H9 (cell line): ENCODE results near the gene MCM3AP. TPM values are rescaled to one million over a fixed set of nuclear protein-coding genes. Genes with fewer than 3 reads are reported as not detected.

Experiments
- DNase-seq: peaks from one replicate; pipeline ENCODE4 v3.0.0-alpha.2; 2017
- H2AFZ ChIP-seq: one replicate; pipeline ENCODE4 v1.6.1; 2013; ENCODE audit warnings: mild to moderate bottlenecking, low read length, control low read depth, moderate library complexity
- H2AK5ac ChIP-seq: 2 replicates; pipeline ENCODE4 v1.6.1; 2013; ENCODE audit warnings: low read length, control low read depth, mixed read lengths; ENCODE audit not compliant: insufficient read length
- H2BK120ac ChIP-seq: one replicate; pipeline ENCODE4 v1.6.1; 2013; ENCODE audit warnings: low read depth, mild to moderate bottlenecking, low read length, control low read depth, inconsistent platforms; ENCODE audit not compliant: poor library complexity, severe bottlenecking
- H2BK12ac ChIP-seq: 2 replicates; pipeline ENCODE4 v1.6.1; 2013; ENCODE audit warnings: low read length, control low read depth, mixed read lengths, low read depth; ENCODE audit not compliant: insufficient read length
- H2BK15ac ChIP-seq: 2 replicates; pipeline ENCODE4 v1.6.1; 2013; ENCODE audit warnings: low read depth, low read length, control low read depth
- H2BK20ac ChIP-seq: one replicate; pipeline ENCODE4 v1.6.1; 2013; ENCODE audit warnings: low read depth, mild to moderate bottlenecking, low read length, control low read depth, inconsistent platforms; ENCODE audit not compliant: poor library complexity, severe bottlenecking
- H2BK5ac ChIP-seq: 2 replicates; pipeline ENCODE4 v1.6.1; 2013; ENCODE audit warnings: low read length, control low read depth, mixed read lengths; ENCODE audit not compliant: insufficient read length
- H3K14ac ChIP-seq: 2 replicates; pipeline ENCODE4 v1.6.1; 2013; ENCODE audit warnings: low read length, control low read depth; ENCODE audit not compliant: insufficient read depth
- H3K18ac ChIP-seq: 2 replicates; pipeline ENCODE4 v1.6.1; 2013; ENCODE audit warnings: low read depth, mild to moderate bottlenecking, mixed read lengths, low read length, control low read depth; ENCODE audit not compliant: insufficient read length
- H3K23ac ChIP-seq: 2 replicates; pipeline ENCODE4 v1.6.1; 2013; ENCODE audit warnings: low read length, control low read depth, mixed read lengths, low read depth; ENCODE audit not compliant: insufficient read length
- H3K23me2 ChIP-seq: 2 replicates; pipeline ENCODE4 v1.6.1; 2013; ENCODE audit warnings: low read depth, mild to moderate bottlenecking, mixed read lengths, low read length, control low read depth; ENCODE audit not compliant: insufficient read length, poor library complexity, severe bottlenecking
- H3K27ac ChIP-seq: 2 replicates; pipeline ENCODE4 v1.5.1; 2013; ENCODE audit warnings: low read length, control low read depth, mixed read lengths, low read depth; ENCODE audit not compliant: insufficient read length
- H3K27me3 ChIP-seq: 2 replicates; pipeline ENCODE4 v1.6.1; 2013; ENCODE audit warnings: low read length, control low read depth, inconsistent platforms; ENCODE audit not compliant: insufficient read depth
- H3K4ac ChIP-seq: 2 replicates; pipeline ENCODE4 v1.6.1; 2013; ENCODE audit warnings: low read depth, mild to moderate bottlenecking, control low read depth, inconsistent platforms, low read length, moderate library complexity
- H3K4me1 ChIP-seq: 2 replicates; pipeline ENCODE4 v1.6.1; 2013; ENCODE audit warnings: low read length, control low read depth, inconsistent platforms; ENCODE audit not compliant: insufficient read depth
- H3K4me2 ChIP-seq: 2 replicates; pipeline ENCODE4 v1.6.1; 2013; ENCODE audit warnings: low read length, control low read depth, mixed read lengths; ENCODE audit not compliant: insufficient read length, insufficient read depth
- H3K56ac ChIP-seq: 2 replicates; pipeline ENCODE4 v1.6.1; 2013; ENCODE audit warnings: low read depth, mild to moderate bottlenecking, mixed read lengths, low read length, control low read depth; ENCODE audit not compliant: insufficient read length
- H3K79me1 ChIP-seq: 2 replicates; pipeline ENCODE4 v1.6.1; 2013; ENCODE audit warnings: low read depth, mild to moderate bottlenecking, moderate library complexity, low read length, control low read depth, inconsistent platforms; ENCODE audit not compliant: insufficient read depth, poor library complexity, severe bottlenecking
- H3K79me2 ChIP-seq: 2 replicates; pipeline ENCODE4 v1.6.1; 2013; ENCODE audit warnings: low read length, control low read depth, inconsistent platforms; ENCODE audit not compliant: insufficient read depth
- H3K9ac ChIP-seq: 2 replicates; pipeline ENCODE4 v1.6.1; 2013; ENCODE audit warnings: low read length, control low read depth, mixed read lengths; ENCODE audit not compliant: insufficient read length; ENCODE audit errors: extremely low read depth
- H3K9me3 ChIP-seq: one replicate; pipeline ENCODE4 v1.6.1; 2013; ENCODE audit warnings: low read depth, low read length, inconsistent platforms; ENCODE audit not compliant: control insufficient read depth
- H3T11ph ChIP-seq: one replicate; pipeline ENCODE4 v1.6.1; 2013; ENCODE audit warnings: mild to moderate bottlenecking, low read length, control low read depth, inconsistent platforms
- H4K20me1 ChIP-seq: one replicate; pipeline ENCODE4 v1.6.1; 2013; ENCODE audit not compliant: control insufficient read depth, insufficient read length, insufficient read depth
- H4K5ac ChIP-seq: 2 replicates; pipeline ENCODE4 v1.6.1; 2013; ENCODE audit warnings: low read depth, mild to moderate bottlenecking, mixed read lengths, low read length, control low read depth; ENCODE audit not compliant: insufficient read length
- H4K8ac ChIP-seq: replicated peaks from 2 replicates; pipeline ENCODE4 v1.6.1; 2013; ENCODE audit warnings: low read length, control low read depth, mixed read lengths, low read depth; ENCODE audit not compliant: insufficient read length
- H4K91ac ChIP-seq: 2 replicates; pipeline ENCODE4 v1.6.1; 2013; ENCODE audit warnings: low read depth, mild to moderate bottlenecking, moderate library complexity, mixed read lengths, low read length, control low read depth; ENCODE audit not compliant: insufficient read length
- H3K27ac Mint-ChIP-seq, 3 experiments: 2 replicates in 2 of 3; 3 replicates in 1 of 3; pipeline ENCODE4 v1.8.0; 2020 to 2021; ENCODE audit warnings: mixed read lengths in 3 of 3, mild to moderate bottlenecking in 1 of 3, moderate library complexity in 1 of 3
- H3K27me3 Mint-ChIP-seq: 2 replicates; pipeline ENCODE4 v1.8.0; 2021; ENCODE audit warnings: low read depth, mild to moderate bottlenecking, moderate library complexity, mixed read lengths
- H3K36me3 Mint-ChIP-seq, 3 experiments: 2 replicates in 2 of 3; 3 replicates in 1 of 3; pipeline ENCODE4 v1.8.0; 2020 to 2021; ENCODE audit warnings: low read depth in 3 of 3, mixed read lengths in 3 of 3; ENCODE audit not compliant: insufficient read depth in 1 of 3
- H3K4me1 Mint-ChIP-seq, 2 experiments: 2 replicates each; pipeline ENCODE4 v1.8.0; 2020; ENCODE audit warnings: mixed read lengths in 2 of 2
- H3K4me3 Mint-ChIP-seq, 2 experiments: 2 replicates in 1 of 2; 3 replicates in 1 of 2; pipeline ENCODE4 v1.8.0; 2020 to 2021; ENCODE audit warnings: mild to moderate bottlenecking in 2 of 2, mixed read lengths in 2 of 2, moderate library complexity in 1 of 2
- H3K9me3 Mint-ChIP-seq, 2 experiments: 2 replicates in 1 of 2; 3 replicates in 1 of 2; pipeline ENCODE4 v1.8.0; 2020; ENCODE audit warnings: mild to moderate bottlenecking in 2 of 2, mixed read lengths in 2 of 2, moderate library complexity in 1 of 2
- CTCF ChIP-seq: fragments of 200-600 bp; sonication (generic); conservative IDR thresholded peaks from 3 replicates; pipeline ENCODE4 v1.8.0; 2021; ENCODE audit warnings: antibody characterized with exemption, mild to moderate bottlenecking
- WGBS: extraction: QIAGEN DNeasy Blood & Tissue Kit; methylation state at CpG from one replicate; pipeline ENCODE4 v1.1.7; 2013; ENCODE audit warnings: missing lambda C conversion rate, low lambda C conversion rate, mixed read lengths; ENCODE audit not compliant: insufficient read length; ENCODE audit errors: extremely low coverage; 5-methylcytosine and 5-hydroxymethylcytosine counted together
- total RNA-seq: library from RNA; stranded (reverse); gene quantifications from 2 replicates; pipeline ENCODE4 v1.2.1, GENCODE V29; 2021

MCM3AP gene
- total RNA-seq, 1 experiment from 2014 or later, result 124 TPM

GRCh38 chr21:46266946-46267345 lies 18.5 kb downstream of the MCM3AP start:
- no peak overlapping the region for H2BK15ac ChIP-seq
- H3K14ac ChIP-seq, result no peak overlapping the region
- Mint-ChIP-seq H3K36me3 (peaks cover 35 to 82% (median 75%) of the 10 kb centered on the region in 3 experiments; a peak in 6 of 7 replicates), H3K9me3 (no peaks in the 10 kb centered on the region), H3K4me1 (no peaks in the 10 kb centered on the region), H3K4me3 (no peak overlapping the region), H3K27me3 (no peaks in the 10 kb centered on the region), H3K27ac (peak overlapping the region; percentile 40 to 79 (median 77); a peak in 4 of 7 replicates)
- no peak for DNase-seq
- H3K4me2 ChIP-seq, result no peak overlapping the region
- no peaks in the 10 kb centered on the region for H3K23me2 ChIP-seq
- WGBS, result no CpG with 5 or more reads among the region's 19 CpGs
- H3T11ph ChIP-seq, result no peak overlapping the region
- H3K18ac ChIP-seq, result no peak overlapping the region
- no peak overlapping the region for H2BK20ac ChIP-seq
- H2BK120ac ChIP-seq, result no peak overlapping the region
- H3K27me3 ChIP-seq, result no peaks in the 10 kb centered on the region
- H2AK5ac ChIP-seq, result no peak overlapping the region
- H3K9ac ChIP-seq, result no peak overlapping the region
- no peak overlapping the region for H3K4ac ChIP-seq
- no peak overlapping the region for H3K56ac ChIP-seq
- H3K27ac ChIP-seq, result no peak overlapping the region
- no peak overlapping the region for H2AFZ ChIP-seq
- H4K5ac ChIP-seq, result no peak overlapping the region
- H2BK5ac ChIP-seq, result no peak overlapping the region
- no peak overlapping the region for H4K8ac ChIP-seq
- no peak overlapping the region for H4K91ac ChIP-seq
- H3K79me2 ChIP-seq, result no peaks in the 10 kb centered on the region
- H3K23ac ChIP-seq, result no peak overlapping the region
- H3K9me3 ChIP-seq, result no peaks in the 10 kb centered on the region
- TF ChIP-seq CTCF, result no peak
- no peaks in the 10 kb centered on the region for H4K20me1 ChIP-seq
- H3K4me1 ChIP-seq, result no peaks in the 10 kb centered on the region
- no peak overlapping the region for H2BK12ac ChIP-seq
- no peaks in the 10 kb centered on the region for H3K79me1 ChIP-seq
